H1 (cell line): ENCODE measurements around the gene KIFBP. TPM values are rescaled to one million over a fixed set of nuclear protein-coding genes. Genes with fewer than 3 reads are reported as not detected.

Experiments
- BACH1 ChIP-seq: IDR thresholded peaks from 2 replicates; pipeline ENCODE4 v1.6.1; 2012; ENCODE audit warnings: low read length, improper control_type of control experiment
- EZH2 ChIP-seq: fragments of 200-600 bp; sonication (generic); IDR thresholded peaks from 2 replicates; pipeline ENCODE4 v1.7.1; 2012; ENCODE audit warnings: low read depth, mild to moderate bottlenecking, moderate library complexity, low read length, inconsistent platforms; ENCODE audit not compliant: severe bottlenecking
- JUN ChIP-seq: IDR thresholded peaks from 2 replicates; pipeline ENCODE4 v1.6.1; 2011; ENCODE audit warnings: low read depth, mild to moderate bottlenecking, improper control_type of control experiment, low read length
- SUZ12 ChIP-seq: fragments of 200-600 bp; sonication (generic); IDR thresholded peaks from 2 replicates; pipeline ENCODE4 v1.6.1; 2012; ENCODE audit warnings: mild to moderate bottlenecking, inconsistent platforms, low read length, moderate library complexity, mixed read lengths
- TBP ChIP-seq: IDR thresholded peaks from 2 replicates; pipeline ENCODE4 v1.6.1; 2011; ENCODE audit warnings: low read depth, low read length, improper control_type of control experiment
- polyA plus RNA-seq, 7 experiments: library from polyadenylated mRNA; depleted of rRNA in 3 of 7; stranded (reverse) in 5 of 7; unstranded in 2 of 7; fragments of >200 nt in 5 of 7; fragments of 200-250 nt in 2 of 7; gene quantifications; 1 replicate in 5 of 7; 2 replicates in 1 of 7; 4 replicates in 1 of 7; pipeline versions ENCODE4 v1.2.1 to v1.2.3, GENCODE V29; 2011 to 2013; ENCODE audit warnings: missing spikeins in 2 of 7, mixed read lengths in 2 of 7
- total RNA-seq: library from RNA; stranded (reverse); fragmentation: NEBNext Ultra II Directional; extraction: Animal tissue kit (Norgen Biotek cat#: 25700); gene quantifications from 2 replicates; pipeline ENCODE4 v1.2.1, GENCODE V29; 2021

KIFBP gene
- total and polyA plus RNA-seq, 2 of the 8 experiments (the other 6 are each of a cell fraction or from before 2014, with no cell fraction given) = 17.3 to 34.6 TPM

GRCh38 chr10:69057261-69057950 is 68.8 kb downstream of the KIFBP start (continued):
- TF ChIP-seq BACH1 (no peak), TBP (no peak), EZH2 (no peak), SUZ12 (no peak), JUN (no peak)
